ENCODE measurements around the gene ALK.

GRCh38 chr2:29618024-29618423 lies 303.4 kb downstream of the ALK start:
- TF ChIP-seq CTCF (IDR thresholded peaks at IDR 0.05) (no peak), POLR2AphosphoS5 (IDR thresholded peaks at IDR 0.05) (no peak), POLR2A (IDR thresholded peaks at IDR 0.05) (no peak)
